Osteoblast (primary cell): ENCODE data around the gene PPP6R3. TPM values are rescaled to one million over a fixed set of nuclear protein-coding genes. Genes with fewer than 3 reads are reported as not detected.

ENCODE experiments used
- DNase-seq: peaks from one replicate; pipeline ENCODE4 v3.0.0; 2011; ENCODE audit warnings: low spot score, mixed read lengths; ENCODE audit not compliant: insufficient read length; ENCODE audit errors: missing footprints
- H2AFZ ChIP-seq: 2 replicates; pipeline ENCODE4 v1.6.0; 2011; ENCODE audit warnings: mild to moderate bottlenecking, low read length
- H3K27ac ChIP-seq: 2 replicates; pipeline ENCODE4 v1.5.1; 2011; ENCODE audit warnings: mild to moderate bottlenecking, low read depth, low read length, moderate library complexity
- H3K27me3 ChIP-seq: 2 replicates; pipeline ENCODE4 v1.6.0; 2012; ENCODE audit warnings: mild to moderate bottlenecking, control low read depth, inconsistent platforms, low read length, moderate library complexity; ENCODE audit not compliant: insufficient read depth
- H3K36me3 ChIP-seq: 2 replicates; pipeline ENCODE4 v1.5.1; 2011; ENCODE audit warnings: mild to moderate bottlenecking, low read length, control low read depth, moderate library complexity; ENCODE audit not compliant: insufficient read depth
- H3K4me1 ChIP-seq: 2 replicates; pipeline ENCODE4 v1.5.1; 2011; ENCODE audit warnings: mild to moderate bottlenecking, low read length, control low read depth, moderate library complexity; ENCODE audit not compliant: insufficient read depth
- H3K4me2 ChIP-seq: 2 replicates; pipeline ENCODE4 v1.6.0; 2011; ENCODE audit warnings: mild to moderate bottlenecking, low read length; ENCODE audit not compliant: insufficient read depth
- H3K4me3 ChIP-seq: fragments of 200-600 bp; sonication (generic); 3 replicates; pipeline ENCODE4 v1.5.1; 2012; ENCODE audit warnings: mild to moderate bottlenecking, low read length, inconsistent platforms; ENCODE audit not compliant: insufficient read depth
- H3K79me2 ChIP-seq: 2 replicates; pipeline ENCODE4 v1.6.0; 2012; ENCODE audit warnings: mild to moderate bottlenecking, low read length, control low read depth, inconsistent platforms; ENCODE audit not compliant: insufficient read depth
- H3K9me3 ChIP-seq: 2 replicates; pipeline ENCODE4 v1.5.1; 2011; ENCODE audit warnings: low read depth, low read length, control low read depth
- H4K20me1 ChIP-seq: 2 replicates; pipeline ENCODE4 v1.6.0; 2012; ENCODE audit warnings: mild to moderate bottlenecking, low read length, control low read depth; ENCODE audit not compliant: insufficient read depth
- CTCF ChIP-seq: IDR thresholded peaks from 2 replicates; pipeline ENCODE4 v1.5.1; 2011; ENCODE audit warnings: mild to moderate bottlenecking, low read depth, low read length, moderate library complexity; ENCODE audit errors: extremely low read depth
- total RNA-seq: library from RNA; depleted of rRNA; stranded (reverse); fragments of >200 nt; gene quantifications from 2 replicates; pipeline ENCODE4 v1.2.3, GENCODE V29; 2012

PPP6R3 gene
- total RNA-seq, 1 donor = 131 TPM

DNA sequence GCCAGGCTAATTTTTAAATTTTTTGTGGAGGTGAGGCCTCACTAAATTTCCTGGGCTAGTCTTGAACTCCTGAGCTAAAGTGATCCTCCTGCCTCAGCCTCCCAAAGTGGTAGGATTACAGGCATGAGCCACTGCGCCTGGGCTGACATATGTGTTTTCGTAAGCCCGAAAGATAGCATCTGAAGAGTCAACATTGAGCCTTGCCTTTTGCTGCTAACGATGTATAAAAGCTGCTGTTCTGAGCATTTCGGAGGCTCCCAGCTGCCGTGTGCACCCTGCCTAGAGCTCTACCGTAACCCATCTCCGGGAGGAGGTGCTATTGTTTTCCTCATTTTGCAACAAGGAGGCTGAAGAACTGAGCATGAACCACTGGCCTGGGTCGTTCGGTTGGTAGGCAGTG lies 18.1 kb upstream of the PPP6R3 start:
- H3K9me3 ChIP-seq = no peaks in the 10 kb centered on the region
- peaks cover 6% of the 10 kb centered on the region for H3K36me3 ChIP-seq
- H2AFZ ChIP-seq = no peak overlapping the region
- TF ChIP-seq CTCF = no peak
- no peaks in the 10 kb centered on the region for H3K79me2 ChIP-seq
- H3K4me3 ChIP-seq = no peak overlapping the region
- no peaks in the 10 kb centered on the region for H3K27me3 ChIP-seq
- H3K27ac ChIP-seq = no peak overlapping the region
- no peaks in the 10 kb centered on the region for H4K20me1 ChIP-seq
- DNase-seq = peak; percentile 21
- H3K4me1 ChIP-seq = peaks cover 13% of the 10 kb centered on the region
- no peak overlapping the region for H3K4me2 ChIP-seq

DNA sequence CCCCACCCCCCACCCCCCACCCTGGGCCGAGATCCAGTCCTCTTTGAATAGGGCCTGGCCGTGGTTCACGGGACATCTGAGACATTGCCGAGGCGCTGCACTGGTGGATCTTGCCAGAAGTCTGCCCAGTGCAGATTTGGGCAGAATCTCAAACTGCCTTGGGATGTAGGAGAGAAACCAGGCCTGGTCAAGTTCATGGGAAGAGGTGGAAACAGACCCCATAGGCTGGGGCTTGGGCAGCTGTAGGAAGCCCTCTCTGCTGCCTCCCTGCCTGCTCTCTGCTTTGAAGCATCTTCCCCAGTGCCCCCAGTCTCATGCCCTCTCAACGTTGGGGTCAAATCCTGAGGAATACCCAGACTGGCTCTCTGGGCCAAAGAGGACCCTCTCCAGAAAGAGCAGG lies 16.0 kb upstream of the PPP6R3 start:
- Histone ChIP-seq H3K27me3 (no peaks in the 10 kb centered on the region), H3K79me2 (no peaks in the 10 kb centered on the region), H3K4me3 (no peak overlapping the region), H2AFZ (no peak overlapping the region), H3K4me2 (no peak overlapping the region), H3K27ac (no peak overlapping the region), H3K4me1 (peaks cover 7% of the 10 kb centered on the region), H4K20me1 (no peaks in the 10 kb centered on the region), H3K36me3 (no peaks in the 10 kb centered on the region), H3K9me3 (no peaks in the 10 kb centered on the region)
- peak; percentile 70 for DNase-seq
- TF ChIP-seq CTCF = no peak

DNA sequence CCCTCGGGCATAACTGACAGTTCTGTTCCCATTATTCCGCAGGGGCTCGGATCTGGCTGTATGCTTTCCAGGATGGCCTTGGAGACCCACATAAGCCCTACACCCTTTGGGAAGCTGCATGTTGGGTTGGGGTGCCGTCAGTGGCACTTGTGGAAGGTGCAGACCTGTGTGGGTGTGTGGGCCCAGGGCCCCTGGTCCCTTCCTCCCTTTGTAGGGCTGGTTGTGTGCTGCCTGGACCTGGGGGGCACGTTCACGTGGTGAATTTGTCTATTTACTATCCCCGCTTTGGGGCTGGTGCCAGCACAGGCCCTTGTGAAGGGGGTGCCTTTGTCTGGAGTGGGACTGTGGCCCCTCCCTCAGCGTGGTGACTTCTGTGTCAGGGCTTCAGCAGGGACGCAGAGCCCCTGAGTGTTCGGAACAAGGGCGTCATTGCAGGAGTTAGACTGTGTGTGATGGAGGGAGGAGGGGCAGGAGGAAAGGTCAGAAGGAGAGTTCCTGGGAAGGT lies 15.0 kb upstream of the PPP6R3 start:
- H3K36me3 ChIP-seq = no peaks in the 10 kb centered on the region
- H3K79me2 ChIP-seq = no peaks in the 10 kb centered on the region
- peaks cover 7% of the 10 kb centered on the region for H3K4me1 ChIP-seq
- no peak for TF ChIP-seq CTCF
- no peaks in the 10 kb centered on the region for H3K27me3 ChIP-seq
- no peak overlapping the region for H3K27ac ChIP-seq
- H3K9me3 ChIP-seq = no peaks in the 10 kb centered on the region
- no peak overlapping the region for H3K4me2 ChIP-seq
- DNase-seq = no peak
- H2AFZ ChIP-seq = no peak overlapping the region
- H4K20me1 ChIP-seq = no peaks in the 10 kb centered on the region
- no peak overlapping the region for H3K4me3 ChIP-seq

- Histone ChIP-seq H3K4me3 (no peak overlapping the region), H3K27me3 (no peaks in the 10 kb centered on the region)
Observed at GRCh38 chr11:68446046-68446725, 14.4 kb upstream of the PPP6R3 start.

More at GRCh38 chr11:68446046-68446725, 14.4 kb upstream of the PPP6R3 start:
- no peak overlapping the region for H3K4me2 ChIP-seq
- H3K9me3 ChIP-seq = no peaks in the 10 kb centered on the region
- no peak for TF ChIP-seq CTCF
- H4K20me1 ChIP-seq = no peaks in the 10 kb centered on the region
- DNase-seq = peak; percentile 15
- H3K4me1 ChIP-seq = peaks cover 5% of the 10 kb centered on the region
- H3K79me2 ChIP-seq = no peaks in the 10 kb centered on the region
- no peak overlapping the region for H3K27ac ChIP-seq
- H3K36me3 ChIP-seq = no peaks in the 10 kb centered on the region
- no peak overlapping the region for H2AFZ ChIP-seq
